T-helper 1 cell (primary cell): Measurements from ENCODE around the gene CLIP1.

Source experiments
- DNase-seq, 5 donors: peaks; one replicate each; pipeline ENCODE4 v3.0.0-alpha.2; 2012 to 2020

CLIP1 gene

DNA sequence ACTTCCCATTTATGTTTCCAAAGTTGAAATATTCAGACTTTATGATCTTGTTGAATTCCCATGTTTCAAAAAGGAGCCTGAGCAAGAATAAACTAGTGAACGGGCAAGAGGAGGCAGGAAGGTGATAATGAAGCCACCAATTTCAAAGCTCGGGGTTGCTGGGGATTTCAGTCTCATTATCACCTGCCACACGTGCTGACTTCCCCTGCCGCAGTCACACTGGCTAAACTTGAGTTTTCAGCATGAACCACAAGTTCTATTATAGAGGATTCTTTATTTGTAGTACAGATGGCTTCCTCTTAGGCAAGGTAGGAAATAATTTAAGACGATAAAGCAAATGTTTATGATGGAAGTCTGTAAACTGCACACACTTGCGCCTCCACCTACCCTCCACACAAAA, 178.5 kb downstream of the CLIP1 start:
- DNase-seq: peak in 2 of 5 donors; percentile 16 to 33

DNA sequence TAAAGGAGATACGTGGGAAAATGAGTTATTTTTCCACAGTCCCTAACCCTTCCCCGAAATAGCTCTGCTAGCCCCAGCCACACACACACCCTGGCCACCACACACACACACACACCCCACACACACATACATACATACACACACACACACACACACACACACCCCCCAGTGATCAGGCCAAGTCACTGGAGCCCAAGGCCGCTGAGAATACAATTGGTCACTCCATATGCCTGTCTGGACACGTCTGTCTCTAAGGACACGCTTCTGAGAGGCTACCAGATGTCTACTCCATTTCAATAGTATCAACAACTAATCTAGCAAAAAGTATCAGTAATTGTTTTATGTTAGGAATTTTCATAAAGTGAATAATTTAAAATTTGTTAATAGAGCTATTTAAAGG, 183.6 kb downstream of the CLIP1 start:
- DNase-seq: no peak

DNA sequence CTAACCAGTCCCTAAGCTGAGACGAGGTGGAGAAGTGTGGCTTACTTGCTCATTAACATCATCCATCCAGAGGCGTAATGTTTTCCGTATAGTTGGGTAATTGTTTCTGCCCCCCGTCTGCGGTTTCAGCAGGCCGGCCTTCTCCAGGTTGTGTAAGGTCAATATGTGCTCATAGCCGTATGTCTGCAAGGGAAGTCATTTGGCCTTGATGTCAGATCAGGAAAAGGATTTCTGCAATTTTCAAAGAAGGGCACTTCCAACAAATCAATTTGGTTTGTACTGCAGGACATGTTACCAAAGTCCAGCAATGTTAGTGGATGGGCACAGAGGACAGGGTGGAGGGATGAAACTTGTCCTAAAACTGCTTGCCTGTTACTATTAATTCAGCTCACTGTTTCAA, 186.7 kb downstream of the CLIP1 start:
- no peak for DNase-seq

DNA sequence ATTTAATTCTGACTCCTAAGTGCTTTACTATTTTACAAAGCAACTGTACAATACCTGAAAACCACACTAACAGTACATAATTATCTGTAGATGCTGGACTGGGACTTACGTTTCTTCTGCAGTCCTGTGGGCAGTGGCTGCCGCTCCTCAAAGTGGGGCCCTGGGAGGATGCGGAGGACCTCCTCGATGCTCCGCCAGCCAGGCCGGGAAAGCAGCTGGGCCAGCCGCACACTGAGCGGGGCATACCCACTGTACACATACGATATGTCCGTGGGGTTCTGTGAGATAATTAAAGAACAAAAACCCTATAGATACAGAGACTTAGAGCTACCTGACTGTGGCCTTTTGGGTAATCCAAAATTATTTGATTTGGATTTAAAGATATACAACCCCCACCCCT, 189.8 kb downstream of the CLIP1 start:
- DNase-seq: no peak

DNA sequence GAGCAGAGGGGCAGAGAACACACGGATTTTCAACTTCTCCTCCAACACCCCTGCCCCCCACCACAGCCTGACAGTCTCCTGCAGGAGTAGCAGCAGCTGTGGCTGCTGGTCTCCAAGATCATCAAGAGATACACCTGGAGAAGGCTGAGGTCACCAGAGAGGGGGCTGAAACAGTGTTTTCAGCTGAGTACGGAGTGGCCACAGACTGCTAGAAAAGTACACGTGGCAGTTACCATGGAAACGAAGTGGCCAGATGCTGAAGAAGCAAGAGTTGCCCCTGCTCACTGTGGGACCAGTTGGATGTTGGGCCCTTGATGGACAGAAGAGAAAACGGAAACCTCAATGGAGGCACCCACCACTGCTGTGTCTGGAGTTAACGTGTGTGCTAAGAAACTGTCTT, 191.7 kb downstream of the CLIP1 start:
- no peak for DNase-seq

DNA sequence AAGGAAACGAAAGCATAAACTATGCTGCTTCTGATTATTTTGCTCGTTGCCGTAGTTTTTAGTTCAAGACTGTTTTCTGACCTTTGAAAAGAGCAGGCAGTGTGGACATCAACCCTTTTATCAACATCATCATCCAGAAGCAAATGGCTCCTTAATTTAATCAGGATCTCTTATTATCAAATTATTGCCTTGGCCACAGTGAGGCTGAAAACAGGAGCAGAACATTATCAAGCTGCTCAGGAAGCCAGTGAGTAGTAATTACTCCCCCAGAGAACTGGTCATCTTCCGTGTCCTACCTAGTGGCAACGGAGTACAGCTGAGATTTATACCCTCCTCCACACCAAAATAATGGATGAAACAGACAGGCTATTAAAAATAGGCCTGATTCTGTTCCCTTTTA, 194.4 kb downstream of the CLIP1 start:
- DNase-seq: no peak

DNA sequence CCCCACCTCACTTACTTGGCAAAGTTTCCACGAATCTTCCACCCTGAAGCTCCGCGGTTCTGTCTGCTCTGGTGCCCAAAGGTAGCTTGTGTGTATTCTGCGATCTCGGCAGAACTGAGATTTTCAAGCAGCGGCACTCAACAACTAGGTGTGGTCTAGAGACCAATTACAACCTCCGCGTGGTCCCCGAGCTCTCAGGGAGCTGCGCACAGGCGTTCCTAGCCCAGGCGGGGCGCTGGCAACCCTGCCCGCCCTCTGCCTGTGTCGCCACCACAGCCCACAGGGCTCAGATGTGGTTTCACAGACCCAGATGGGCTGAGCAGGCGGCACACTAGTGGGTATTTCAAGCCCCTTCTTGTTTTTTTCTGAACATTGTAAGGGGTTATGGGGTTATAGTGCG, 195.1 kb downstream of the CLIP1 start:
- DNase-seq: peak in 3 of 5 donors; percentile 16 to 41 (median 23)

DNA sequence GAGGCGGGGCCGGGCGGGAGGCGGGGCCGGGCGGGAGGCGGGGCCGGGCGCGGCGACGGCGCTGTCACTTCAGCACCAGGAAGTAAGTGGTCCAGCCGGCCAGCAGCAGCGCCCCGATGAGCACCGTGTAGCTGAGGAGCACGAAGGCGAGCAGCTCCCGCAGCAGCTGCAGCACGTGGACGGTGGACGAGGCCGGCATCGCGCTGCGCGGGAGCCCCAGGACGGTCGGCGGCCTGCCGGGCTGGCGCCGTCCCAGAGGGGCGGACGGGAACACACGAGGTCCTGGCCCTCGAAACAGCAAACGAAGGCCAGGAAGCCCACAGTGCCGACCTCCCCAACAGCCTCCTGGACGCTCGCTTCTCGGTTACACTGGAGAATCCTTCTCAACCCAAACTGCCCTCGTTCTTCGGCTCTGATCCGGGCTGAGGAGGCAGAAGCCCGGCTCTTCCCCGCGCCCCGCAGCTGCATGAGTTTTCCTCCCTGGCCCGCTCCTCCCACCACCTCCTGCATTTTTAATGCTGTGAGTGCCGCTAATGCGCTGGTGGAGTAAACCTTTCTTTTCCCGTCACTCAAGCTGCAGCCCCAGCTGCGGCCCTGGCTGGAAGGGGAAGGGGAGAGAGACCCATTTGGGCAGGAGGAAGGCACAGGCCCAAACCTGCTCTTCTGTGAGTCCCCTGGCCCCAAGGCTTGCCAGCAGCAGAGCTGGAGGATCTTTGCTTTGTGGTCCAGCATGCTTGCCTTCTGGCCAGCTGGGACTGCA, 195.9 kb downstream of the CLIP1 start:
- no peak for DNase-seq

DNA sequence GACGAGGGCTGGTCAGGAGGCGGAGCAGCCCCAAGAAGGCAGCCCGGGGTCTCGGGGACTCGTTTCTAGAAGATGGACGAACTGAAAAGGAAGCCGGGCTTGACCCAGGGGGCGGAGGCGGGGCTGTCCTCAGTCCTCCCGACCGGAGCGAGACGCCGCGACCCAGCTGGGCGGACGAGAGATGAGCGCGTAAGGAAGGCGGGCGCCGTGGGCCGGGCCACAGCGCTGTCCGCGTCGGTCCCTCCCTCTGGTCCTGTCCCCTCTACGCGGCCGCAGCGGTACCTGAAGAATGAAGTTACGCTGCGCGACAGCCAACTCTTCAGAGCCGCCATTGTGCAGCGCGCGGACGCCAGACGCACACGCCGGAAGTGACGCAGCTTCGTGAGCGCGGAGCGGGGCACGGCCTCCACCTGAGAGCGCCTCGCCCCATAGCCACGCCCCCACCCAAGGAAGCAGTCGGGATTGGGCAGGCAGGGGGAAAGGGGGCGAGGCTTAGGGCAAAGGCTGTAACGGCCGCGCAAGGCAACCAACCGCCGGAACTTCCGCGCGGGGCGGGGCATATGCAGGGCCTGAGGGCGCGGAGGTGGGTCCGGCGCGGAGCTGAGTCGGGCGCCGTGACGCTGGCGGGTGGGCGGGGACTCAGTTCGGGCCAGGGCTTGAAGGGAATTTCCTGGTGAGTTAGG, 196.6 kb downstream of the CLIP1 start, which contains the start of gene DIABLO:
TSS of gene DIABLO (minus strand) at position 370 of the 683 bp plus-strand sequence. CDS start at position 332, 38 bp downstream.
- DNase-seq: peak; percentile 100
